PC-3 (cell line): ENCODE results near the gene POP4. TPM values are rescaled to one million over a fixed set of nuclear protein-coding genes. Genes with fewer than 3 reads are reported as not detected.

Experiments
- ATAC-seq: fragments of 200-7000 bp; cut with Tn5 transposase; 2 replicates; pipeline ENCODE4 v1.9.1; 2020; ENCODE audit warnings: mild to moderate bottlenecking, moderate library complexity
- BruUV-seq: library from RNA; stranded (reverse); fragments of 400-500 nt; replicated peaks from 2 replicates; lab custom pipeline; 2021; lab: Mats Ljungman, UMichigan
- CTCF ChIA-PET: fragments of 300-600 bp; sonication (Branson Sonifier 250); formaldehyde crosslinking; loops from one replicate; lab custom pipeline; 2022; ENCODE audit warnings: antibody characterized with exemption; lab: Charles Lee
- POLR2A ChIA-PET: fragments of 300-600 bp; sonication (Branson Sonifier 250); formaldehyde crosslinking; loops from one replicate; lab custom pipeline; 2022; ENCODE audit warnings: antibody characterized with exemption; ENCODE audit not compliant: unreplicated experiment; lab: Charles Lee
- DNase-seq: peaks from one replicate; pipeline ENCODE4 v3.0.0-alpha.2; 2015
- H2AFZ ChIP-seq: fragments of 300-600 bp; sonication (generic); 2 replicates; pipeline ENCODE4 v1.6.0; 2016; ENCODE audit warnings: antibody characterized with exemption, low read length
- H3F3A ChIP-seq: fragments of 300-600 bp; sonication (generic); one replicate; pipeline ENCODE4 v1.6.0; 2017; ENCODE audit warnings: antibody characterized with exemption, low read length, control low read depth, mild to moderate bottlenecking; ENCODE audit not compliant: unreplicated experiment
- H3K27ac ChIP-seq: fragments of 300-600 bp; sonication (generic); 2 replicates; pipeline ENCODE4 v1.5.1; 2016; ENCODE audit warnings: mild to moderate bottlenecking, low read length
- H3K27me3 ChIP-seq: fragments of 300-600 bp; sonication (generic); 2 replicates; pipeline ENCODE4 v1.6.1; 2016; ENCODE audit warnings: low read length, mixed read lengths
- H3K36me3 ChIP-seq: fragments of 300-600 bp; sonication (generic); 2 replicates; pipeline ENCODE4 v1.6.1; 2016; ENCODE audit warnings: low read depth, mixed run types, low read length, mixed read lengths
- H3K4me1 ChIP-seq: fragments of 300-600 bp; sonication (generic); 2 replicates; pipeline ENCODE4 v1.5.1; 2016; ENCODE audit warnings: low read length; ENCODE audit not compliant: insufficient read depth
- H3K4me2 ChIP-seq: fragments of 300-600 bp; sonication (generic); 2 replicates; pipeline ENCODE4 v1.6.0; 2016; ENCODE audit warnings: low read length
- H3K4me3 ChIP-seq: fragments of 300-600 bp; sonication (generic); 2 replicates; pipeline ENCODE4 v1.5.1; 2016; ENCODE audit warnings: mild to moderate bottlenecking, low read length, mixed read lengths
- H3K79me2 ChIP-seq: fragments of 300-600 bp; sonication (generic); 2 replicates; pipeline ENCODE4 v1.6.1; 2017; ENCODE audit warnings: low read length, mixed read lengths
- H3K9ac ChIP-seq: fragments of 300-600 bp; sonication (generic); 2 replicates; pipeline ENCODE4 v1.6.0; 2016; ENCODE audit warnings: mild to moderate bottlenecking, low read length
- H3K9me2 ChIP-seq: fragments of 300-600 bp; sonication (generic); replicated peaks from 2 replicates; pipeline ENCODE4 v1.6.1; 2016; ENCODE audit warnings: mixed run types, low read length, mixed read lengths
- H3K9me3 ChIP-seq: fragments of 300-600 bp; sonication (generic); 2 replicates; pipeline ENCODE4 v1.6.1; 2016; ENCODE audit warnings: low read length, mixed read lengths
- H4K20me1 ChIP-seq: fragments of 300-600 bp; sonication (generic); 2 replicates; pipeline ENCODE4 v1.6.1; 2016; ENCODE audit warnings: low read length, mixed read lengths
- EZH2 ChIP-seq: fragments of 300-600 bp; sonication (generic); IDR thresholded peaks from one replicate; pipeline ENCODE4 v1.6.1; 2017; ENCODE audit warnings: antibody characterized with exemption, mild to moderate bottlenecking, low read length; ENCODE audit not compliant: unreplicated experiment
- EZH2phosphoT487 ChIP-seq: fragments of 300-600 bp; sonication (generic); IDR thresholded peaks from 2 replicates; pipeline ENCODE4 v1.6.1; 2018; ENCODE audit warnings: mild to moderate bottlenecking, antibody characterized with exemption, low read length, borderline replicate concordance
- intact Hi-C: fragments of 100-400 bp; cut with micrococcal nuclease; formaldehyde crosslinking; loops from 2 replicates; pipeline ENCODE4 v1.9.0; 2023
- total RNA-seq: library from RNA; depleted of rRNA; stranded (reverse); fragments of >200 nt; gene quantifications from 2 replicates; pipeline ENCODE4 v1.2.3, GENCODE V29; 2014
- TF ChIP-seq, protein P1 (sequence below): fragments of 300-600 bp; sonication (generic); conservative IDR thresholded peaks from 2 replicates; pipeline ENCODE4 v1.5.1; 2017; ENCODE audit warnings: antibody characterized with exemption, low read depth, mild to moderate bottlenecking, low read length

Gene POP4
- total RNA-seq, 1 experiment from 2014 or later: 115 TPM

GRCh38 chr19:29609636-29610035 lies 3.6 kb downstream of the POP4 start:
- Histone ChIP-seq H4K20me1 (no peaks in the 10 kb centered on the region), H3F3A (no peaks in the 10 kb centered on the region), H3K4me3 (no peak overlapping the region), H3K9ac (no peak overlapping the region), H3K27me3 (no peaks in the 10 kb centered on the region), H3K9me2 (no peaks in the 10 kb centered on the region), H3K4me2 (no peak overlapping the region), H3K79me2 (peaks cover 12% of the 10 kb centered on the region), H3K27ac (no peak overlapping the region), H3K4me1 (peaks cover 3% of the 10 kb centered on the region; the same call in 1 of the 2 replicates), H2AFZ (no peak overlapping the region), H3K36me3 (peaks cover 4% of the 10 kb centered on the region; the same call in 1 of the 2 replicates), H3K9me3 (no peaks in the 10 kb centered on the region)
- no TSS peak for BruUV-seq
- TF ChIP-seq, protein P1, sequence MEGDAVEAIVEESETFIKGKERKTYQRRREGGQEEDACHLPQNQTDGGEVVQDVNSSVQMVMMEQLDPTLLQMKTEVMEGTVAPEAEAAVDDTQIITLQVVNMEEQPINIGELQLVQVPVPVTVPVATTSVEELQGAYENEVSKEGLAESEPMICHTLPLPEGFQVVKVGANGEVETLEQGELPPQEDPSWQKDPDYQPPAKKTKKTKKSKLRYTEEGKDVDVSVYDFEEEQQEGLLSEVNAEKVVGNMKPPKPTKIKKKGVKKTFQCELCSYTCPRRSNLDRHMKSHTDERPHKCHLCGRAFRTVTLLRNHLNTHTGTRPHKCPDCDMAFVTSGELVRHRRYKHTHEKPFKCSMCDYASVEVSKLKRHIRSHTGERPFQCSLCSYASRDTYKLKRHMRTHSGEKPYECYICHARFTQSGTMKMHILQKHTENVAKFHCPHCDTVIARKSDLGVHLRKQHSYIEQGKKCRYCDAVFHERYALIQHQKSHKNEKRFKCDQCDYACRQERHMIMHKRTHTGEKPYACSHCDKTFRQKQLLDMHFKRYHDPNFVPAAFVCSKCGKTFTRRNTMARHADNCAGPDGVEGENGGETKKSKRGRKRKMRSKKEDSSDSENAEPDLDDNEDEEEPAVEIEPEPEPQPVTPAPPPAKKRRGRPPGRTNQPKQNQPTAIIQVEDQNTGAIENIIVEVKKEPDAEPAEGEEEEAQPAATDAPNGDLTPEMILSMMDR: no peak
- TF ChIP-seq EZH2phosphoT487 (no peak), EZH2 (no peak)
- ChIA-PET CTCF (interaction anchor here (1.7 kb wide), 1 partner anchor 56 kb away, joined by 3 read pairs; the partner anchor contains the start of gene PLEKHF1), POLR2A (interaction anchor here (1.1 kb wide), 1 partner anchor 14 kb away, joined by 3 read pairs; no protein-coding TSS in a partner anchor)
- intact Hi-C loops: loop anchor here (1.0 kb wide), 2 partner anchors 82 to 107 kb away; no protein-coding TSS in a partner anchor
- DNase-seq: no peak
- ATAC-seq: no peak

- intact Hi-C loops: loop anchor here (1.0 kb wide), 2 partner anchors 81 to 106 kb away; no protein-coding TSS in a partner anchor
- ChIA-PET CTCF (interaction anchor here (1.7 kb wide), 1 partner anchor 55 kb away, joined by 3 read pairs; the partner anchor contains the start of gene PLEKHF1), POLR2A (interaction anchor here (0.6 kb wide), 1 partner anchor 105 kb away, joined by 3 read pairs; the partner anchor contains the start of gene C19orf12)
- ATAC-seq: no peak
- TF ChIP-seq, protein P1: no peak
- TF ChIP-seq EZH2phosphoT487: no peak
- no peak for TF ChIP-seq EZH2
- Histone ChIP-seq H3F3A (no peaks in the 10 kb centered on the region), H3K79me2 (peaks cover 12% of the 10 kb centered on the region), H3K36me3 (peaks cover 4% of the 10 kb centered on the region; the same call in 1 of the 2 replicates), H3K9me3 (no peaks in the 10 kb centered on the region), H2AFZ (no peak overlapping the region), H3K27me3 (no peaks in the 10 kb centered on the region), H3K4me1 (peaks cover 3% of the 10 kb centered on the region; the same call in 1 of the 2 replicates), H3K4me2 (no peak overlapping the region), H3K27ac (no peak overlapping the region), H3K9me2 (no peaks in the 10 kb centered on the region), H4K20me1 (no peaks in the 10 kb centered on the region), H3K4me3 (no peak overlapping the region), H3K9ac (no peak overlapping the region)
- DNase-seq: no peak
- BruUV-seq: no TSS peak
Observed at GRCh38 chr19:29610213-29610573, 4.1 kb downstream of the POP4 start.
